ENCODE data around the gene GID4. TPM values are rescaled to one million over a fixed set of nuclear protein-coding genes. Genes with fewer than 3 reads are reported as not detected.

The GID4 gene
- total RNA-seq, 1 experiment from 2014 or later, result 11.4 TPM

DNA sequence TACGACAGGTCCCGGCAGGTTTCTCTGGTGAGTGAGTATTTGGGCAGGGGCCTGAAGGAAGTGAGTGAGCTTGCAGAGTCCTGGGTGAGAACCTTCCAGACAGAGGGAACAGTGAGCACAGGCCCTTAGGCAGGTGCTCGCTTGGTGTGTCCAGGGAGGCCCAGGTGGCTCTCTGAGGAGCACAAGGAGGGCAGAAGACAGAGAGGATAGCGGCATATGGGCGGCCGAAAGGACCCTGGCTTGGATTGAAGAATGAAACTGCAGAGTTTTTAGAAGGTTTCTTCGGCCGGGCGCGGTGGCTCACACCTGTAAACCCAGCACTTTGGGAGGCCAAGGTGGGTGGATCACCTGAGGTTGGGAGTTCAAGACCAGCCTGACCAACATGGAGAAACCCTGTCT is 55.2 kb downstream of the GID4 start:
- no CpG with 5 or more reads among the region's 10 CpGs for WGBS (ENCODE audit: extremely low coverage, insufficient read length, low lambda C conversion rate)
- no peaks in the 10 kb centered on the region for H3K27me3 Mint-ChIP-seq (ENCODE audit: low read depth)
- no peak for DNase-seq
- no peak overlapping the region for H3K14ac ChIP-seq (ENCODE audit: insufficient read depth, low read length)
- no peaks in the 10 kb centered on the region for H3K9me3 Mint-ChIP-seq
- no peaks in the 10 kb centered on the region for H3K9me3 ChIP-seq (ENCODE audit: control insufficient read depth, low read depth, low read length)
- no peak overlapping the region; a peak in 2 of 7 replicates for H3K27ac Mint-ChIP-seq
- no peak overlapping the region for H4K8ac ChIP-seq (replicated peaks; ENCODE audit: insufficient read length, low read depth, low read length)
- H2AFZ ChIP-seq (ENCODE audit: low read length), result no peak overlapping the region
- no peaks in the 10 kb centered on the region for H3K4me1 Mint-ChIP-seq
- peaks cover 17 to 68% (median 34%) of the 10 kb centered on the region in 3 experiments; a peak in 6 of 7 replicates for H3K36me3 Mint-ChIP-seq (ENCODE audit: insufficient read depth in 1 of 3, low read depth in 3 of 3)
- no peak overlapping the region for H4K91ac ChIP-seq (ENCODE audit: insufficient read length, low read depth, low read length)
- H3K23me2 ChIP-seq (ENCODE audit: insufficient read length, low read depth, low read length, poor library complexity, severe bottlenecking), result no peaks in the 10 kb centered on the region
- H3K4me3 Mint-ChIP-seq, result no peak overlapping the region
- no peak overlapping the region for H3K4me2 ChIP-seq (ENCODE audit: insufficient read depth, insufficient read length, low read length)
- no peak overlapping the region for H2BK120ac ChIP-seq (ENCODE audit: low read depth, low read length, poor library complexity, severe bottlenecking)
- H4K5ac ChIP-seq (ENCODE audit: insufficient read length, low read depth, low read length), result no peak overlapping the region
- no peak overlapping the region for H2BK5ac ChIP-seq (ENCODE audit: insufficient read length, low read length)
- H3K23ac ChIP-seq (ENCODE audit: insufficient read length, low read depth, low read length), result no peak overlapping the region
- no peak overlapping the region for H3K27ac ChIP-seq (ENCODE audit: insufficient read length, low read depth, low read length)
- H3K4ac ChIP-seq (ENCODE audit: low read depth, low read length), result no peak overlapping the region
- no peaks in the 10 kb centered on the region for H3K79me1 ChIP-seq (ENCODE audit: insufficient read depth, low read depth, low read length, poor library complexity, severe bottlenecking)
- no peak overlapping the region for H3K9ac ChIP-seq (ENCODE audit: extremely low read depth, insufficient read length, low read length)
- TF ChIP-seq, protein P1, sequence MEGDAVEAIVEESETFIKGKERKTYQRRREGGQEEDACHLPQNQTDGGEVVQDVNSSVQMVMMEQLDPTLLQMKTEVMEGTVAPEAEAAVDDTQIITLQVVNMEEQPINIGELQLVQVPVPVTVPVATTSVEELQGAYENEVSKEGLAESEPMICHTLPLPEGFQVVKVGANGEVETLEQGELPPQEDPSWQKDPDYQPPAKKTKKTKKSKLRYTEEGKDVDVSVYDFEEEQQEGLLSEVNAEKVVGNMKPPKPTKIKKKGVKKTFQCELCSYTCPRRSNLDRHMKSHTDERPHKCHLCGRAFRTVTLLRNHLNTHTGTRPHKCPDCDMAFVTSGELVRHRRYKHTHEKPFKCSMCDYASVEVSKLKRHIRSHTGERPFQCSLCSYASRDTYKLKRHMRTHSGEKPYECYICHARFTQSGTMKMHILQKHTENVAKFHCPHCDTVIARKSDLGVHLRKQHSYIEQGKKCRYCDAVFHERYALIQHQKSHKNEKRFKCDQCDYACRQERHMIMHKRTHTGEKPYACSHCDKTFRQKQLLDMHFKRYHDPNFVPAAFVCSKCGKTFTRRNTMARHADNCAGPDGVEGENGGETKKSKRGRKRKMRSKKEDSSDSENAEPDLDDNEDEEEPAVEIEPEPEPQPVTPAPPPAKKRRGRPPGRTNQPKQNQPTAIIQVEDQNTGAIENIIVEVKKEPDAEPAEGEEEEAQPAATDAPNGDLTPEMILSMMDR (conservative IDR thresholded peaks at IDR 0.05), result no peak
- H3K56ac ChIP-seq (ENCODE audit: insufficient read length, low read depth, low read length), result no peak overlapping the region
- H3K4me1 ChIP-seq (ENCODE audit: insufficient read depth, low read length), result no peaks in the 10 kb centered on the region
- no peaks in the 10 kb centered on the region for H3K27me3 ChIP-seq (ENCODE audit: insufficient read depth, low read length)
- no peaks in the 10 kb centered on the region for H4K20me1 ChIP-seq (ENCODE audit: control insufficient read depth, insufficient read depth, insufficient read length)
- H3T11ph ChIP-seq (ENCODE audit: low read length), result no peak overlapping the region
- H3K79me2 ChIP-seq (ENCODE audit: insufficient read depth, low read length), result no peaks in the 10 kb centered on the region
- no peak overlapping the region for H2BK12ac ChIP-seq (ENCODE audit: insufficient read length, low read depth, low read length)
- no peak overlapping the region for H2BK15ac ChIP-seq (ENCODE audit: low read depth, low read length)
- no peak overlapping the region for H2AK5ac ChIP-seq (ENCODE audit: insufficient read length, low read length)
- no peak overlapping the region for H3K18ac ChIP-seq (ENCODE audit: insufficient read length, low read depth, low read length)
- H2BK20ac ChIP-seq (ENCODE audit: low read depth, low read length, poor library complexity, severe bottlenecking), result no peak overlapping the region
